Right kidney (tissue), 1 donor: ENCODE measurements around the gene TMEM259.
A peak's percentile ranks its signal among the peaks of the same experiment; 100 is the strongest.

Experiments used
- DNase-seq: peaks from one replicate; pipeline ENCODE4 v3.0.0-alpha.2; 2016

The TMEM259 gene

DNA sequence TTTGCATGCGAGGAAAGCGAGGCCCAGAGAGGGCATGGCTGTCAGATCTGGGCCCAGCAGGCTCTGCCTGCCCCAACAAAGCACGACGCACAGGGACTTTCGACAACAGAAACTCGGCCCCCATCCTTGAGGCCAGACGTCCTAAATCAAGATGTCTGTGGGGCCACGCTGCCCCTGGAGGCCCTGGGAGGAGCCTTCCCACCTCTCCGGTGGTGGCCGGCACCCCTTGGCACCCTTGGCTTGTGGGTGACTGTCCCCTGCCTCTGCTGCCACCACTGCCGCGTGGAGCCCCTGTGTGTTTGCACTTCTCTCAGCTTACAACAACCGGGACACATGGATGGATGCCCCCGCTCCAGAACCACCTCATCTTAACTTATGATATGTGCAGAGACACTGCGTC lies 32.4 kb downstream of the TMEM259 start:
- no peak for DNase-seq

- no peak for DNase-seq
These were observed 32.8 kb downstream of the TMEM259 start for GRCh38 chr19:988081-988480.

- no peak for DNase-seq
These were observed 34.8 kb downstream of the TMEM259 start for GRCh38 chr19:986083-986482.

GRCh38 chr19:984165-984967 lies 36.6 kb downstream of the TMEM259 start, which contains the start of gene WDR18:
TSS of gene WDR18 (plus strand) at chr19:984345. CDS start at chr19:984354, 9 bp downstream.
- peak; percentile 93 for DNase-seq

- DNase-seq, result peak; percentile 94
These were observed 38.3 kb downstream of the TMEM259 start for GRCh38 chr19:982567-983170.

DNA sequence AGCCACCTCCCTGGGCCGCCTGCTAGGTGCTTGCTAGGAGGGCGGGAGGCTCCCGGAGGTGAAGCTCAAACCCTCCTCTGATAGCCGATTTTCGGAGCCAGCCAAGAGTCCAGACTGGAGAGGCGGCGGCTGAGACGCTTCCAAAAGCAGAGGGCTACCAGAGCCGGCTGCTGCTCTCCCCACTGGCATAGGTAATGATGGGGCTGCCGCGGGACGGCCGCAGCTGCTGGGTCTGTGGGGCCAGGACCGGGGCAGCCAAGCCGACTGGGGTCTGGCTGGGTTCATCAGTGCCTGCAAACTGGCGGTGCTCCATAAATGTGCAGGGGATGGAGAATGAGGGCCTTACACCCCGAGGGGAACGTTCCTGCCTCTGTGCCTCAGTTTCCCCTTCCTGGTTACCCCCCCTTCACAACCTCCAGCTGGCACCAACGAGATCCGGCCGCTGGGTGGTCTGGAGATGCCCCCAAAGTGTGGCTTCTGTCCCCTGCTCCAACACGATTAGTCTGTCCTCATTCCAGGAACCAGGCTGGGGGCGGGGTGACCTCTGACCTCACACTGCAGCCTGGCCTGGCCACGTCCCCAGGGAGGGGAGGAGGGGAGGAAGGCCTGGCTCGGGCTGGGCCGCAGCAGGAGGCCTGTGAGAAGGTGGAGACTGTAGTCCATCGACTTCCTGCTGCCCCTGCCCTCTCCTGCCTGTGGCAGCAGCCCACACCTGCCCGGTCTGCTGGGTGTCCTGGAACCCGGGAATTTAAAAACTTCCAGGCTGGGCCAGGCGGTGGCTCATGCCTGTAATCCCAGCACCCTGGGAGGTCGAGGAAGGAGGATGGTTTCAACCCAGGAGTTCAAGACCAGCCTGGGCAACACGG lies 40.6 kb downstream of the TMEM259 start:
- DNase-seq, result peak; percentile 61

DNA sequence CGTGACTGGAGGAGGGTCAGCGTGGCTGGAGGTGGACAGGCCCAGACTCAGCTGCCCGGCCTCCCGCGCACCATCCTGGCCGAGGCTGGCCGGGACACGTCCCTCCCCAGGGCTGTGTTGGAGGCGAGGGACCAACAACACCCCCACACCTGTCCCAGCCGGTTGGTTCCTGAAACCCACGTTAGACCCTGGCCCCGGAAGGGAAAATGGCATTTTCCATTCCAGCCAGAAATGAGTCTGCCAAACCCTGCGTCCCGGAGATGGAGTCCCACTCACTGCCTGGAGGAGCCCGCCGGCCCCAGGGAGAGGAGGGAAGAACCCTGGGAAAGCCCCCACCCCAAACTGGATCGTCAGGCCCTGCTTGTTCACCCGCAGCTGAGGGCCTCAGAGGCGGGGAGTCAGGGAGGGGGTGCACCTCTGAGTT lies 41.6 kb downstream of the TMEM259 start:
- no peak for DNase-seq

- DNase-seq, result no peak
These were observed 43.9 kb downstream of the TMEM259 start for GRCh38 chr19:977058-977464.

- no peak for DNase-seq
These were observed 44.4 kb downstream of the TMEM259 start for GRCh38 chr19:976476-976875.

DNA sequence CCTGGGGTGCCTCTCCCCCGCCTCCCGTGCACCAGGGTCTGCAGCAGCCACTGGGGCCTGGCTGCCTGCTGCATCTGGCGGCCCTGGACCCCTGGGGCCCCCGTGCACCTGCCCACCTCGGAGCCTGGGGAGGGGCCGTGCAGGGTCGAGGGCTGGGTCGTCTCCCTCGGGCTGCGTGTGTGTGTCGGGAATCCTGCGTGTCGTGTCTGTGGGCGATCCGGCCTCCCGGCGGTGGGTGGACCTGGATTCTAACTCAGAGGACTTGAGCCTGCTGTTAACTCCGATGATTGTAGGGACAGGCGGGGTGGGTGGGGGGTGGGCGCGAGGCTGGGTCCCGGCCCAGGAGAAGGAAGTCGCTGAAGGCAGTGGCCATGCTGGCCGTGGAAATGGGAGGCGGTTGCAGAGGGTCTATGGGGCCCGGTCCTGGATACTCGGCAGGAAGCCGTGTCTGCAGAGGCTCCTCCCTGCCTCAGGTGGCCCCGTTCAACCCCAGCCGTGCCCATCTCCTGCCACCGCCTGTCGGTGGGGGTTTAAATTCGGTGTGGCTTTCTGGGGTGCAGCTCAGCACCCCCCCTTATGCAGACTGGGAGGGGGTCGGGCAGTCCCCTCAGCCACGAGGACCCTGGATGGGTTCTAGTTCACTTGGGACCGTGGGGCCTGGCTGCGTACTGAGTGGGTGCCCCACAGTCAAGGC lies 46.2 kb downstream of the TMEM259 start:
- no peak for DNase-seq

DNA sequence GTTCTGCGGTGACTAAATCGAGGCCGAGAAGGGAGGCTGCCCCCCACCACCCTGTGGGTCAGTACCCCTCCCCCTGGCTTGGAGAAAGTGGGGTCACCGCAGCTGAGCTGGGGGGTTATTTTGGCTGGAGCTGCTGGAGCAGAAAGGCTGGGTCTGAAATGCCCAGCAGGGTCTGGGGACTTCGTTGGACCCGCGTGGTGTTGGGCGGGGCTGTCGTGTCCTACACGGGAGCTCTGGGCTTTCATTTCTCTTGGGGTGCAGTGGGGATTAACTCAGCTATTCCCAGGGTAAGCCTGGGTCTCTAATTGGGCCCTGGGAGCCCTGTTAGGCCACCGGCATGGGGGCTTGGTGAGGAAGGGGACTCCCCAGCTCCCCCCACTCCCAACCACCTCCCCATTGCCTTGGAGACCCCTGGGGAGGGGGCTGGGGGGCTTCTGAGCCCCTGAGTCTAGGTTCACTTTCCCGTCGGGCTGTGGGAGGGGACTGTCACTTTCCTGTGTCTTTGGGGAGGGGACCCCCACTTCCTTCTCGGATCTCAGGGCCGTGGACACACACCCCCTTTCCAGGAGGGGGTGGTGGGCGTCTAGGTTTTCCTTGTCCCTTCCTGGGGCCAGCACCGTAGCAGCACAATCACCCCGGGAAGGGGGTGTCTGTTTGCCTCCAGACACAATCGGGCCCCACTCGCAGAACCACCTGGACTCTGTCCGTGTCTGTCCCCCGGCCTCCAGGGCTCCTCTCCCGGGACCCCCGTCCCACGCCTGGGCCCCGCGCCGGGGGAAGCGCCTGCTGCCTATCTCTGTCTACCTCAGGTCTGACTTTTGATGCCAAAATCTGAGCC lies 47.0 kb downstream of the TMEM259 start:
- DNase-seq, result no peak

- no peak for DNase-seq
These were observed 48.6 kb downstream of the TMEM259 start for GRCh38 chr19:972281-972680.

DNA sequence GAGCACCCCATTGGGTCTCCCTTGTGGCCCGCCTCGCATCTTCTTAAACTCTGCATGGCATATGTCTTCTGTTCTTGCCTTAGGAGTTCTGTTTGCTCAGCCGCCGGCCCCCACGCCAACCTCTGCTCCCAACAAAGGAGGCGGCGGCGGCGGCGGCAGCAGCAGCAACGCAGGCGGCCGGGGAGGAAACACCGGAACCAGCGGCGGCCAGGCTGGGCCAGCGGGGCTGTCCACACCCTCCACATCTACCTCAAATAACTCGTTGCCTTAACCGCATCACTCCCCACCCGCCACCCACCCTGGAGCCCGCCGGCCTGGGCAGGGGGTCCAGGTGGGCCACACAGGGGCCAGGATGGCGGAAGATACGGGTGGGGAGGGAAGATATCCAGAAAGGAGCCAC lies 49.1 kb downstream of the TMEM259 start:
- no peak for DNase-seq

DNA sequence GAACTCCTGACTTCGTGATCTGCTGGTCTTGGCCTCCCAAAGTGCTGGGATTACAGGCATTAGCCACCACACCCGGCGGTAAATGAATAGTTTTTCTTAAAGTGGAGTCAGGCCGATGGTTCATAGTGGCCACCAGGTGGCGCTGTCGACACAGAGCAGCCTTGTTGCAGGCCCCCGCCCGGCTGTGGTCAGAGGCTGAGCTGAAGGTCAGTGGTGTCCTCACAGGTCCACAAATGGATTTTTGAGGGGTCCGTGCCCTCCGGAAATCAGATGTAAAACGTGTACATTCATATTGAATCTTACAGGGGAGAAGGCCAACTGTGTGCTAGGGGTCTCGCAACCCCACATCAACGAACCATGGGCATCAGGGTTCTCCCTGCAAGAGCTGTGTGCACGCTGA lies 50.2 kb downstream of the TMEM259 start:
- no peak for DNase-seq

- no peak for DNase-seq
These were observed 54.3 kb downstream of the TMEM259 start for GRCh38 chr19:966485-967088.

GRCh38 chr19:964761-965694 lies 55.9 kb downstream of the TMEM259 start:
- DNase-seq, result no peak

- DNase-seq, result no peak
These were observed 56.8 kb downstream of the TMEM259 start for GRCh38 chr19:964116-964520.

- DNase-seq, result no peak
These were observed 57.4 kb downstream of the TMEM259 start for GRCh38 chr19:963486-963951.

DNA sequence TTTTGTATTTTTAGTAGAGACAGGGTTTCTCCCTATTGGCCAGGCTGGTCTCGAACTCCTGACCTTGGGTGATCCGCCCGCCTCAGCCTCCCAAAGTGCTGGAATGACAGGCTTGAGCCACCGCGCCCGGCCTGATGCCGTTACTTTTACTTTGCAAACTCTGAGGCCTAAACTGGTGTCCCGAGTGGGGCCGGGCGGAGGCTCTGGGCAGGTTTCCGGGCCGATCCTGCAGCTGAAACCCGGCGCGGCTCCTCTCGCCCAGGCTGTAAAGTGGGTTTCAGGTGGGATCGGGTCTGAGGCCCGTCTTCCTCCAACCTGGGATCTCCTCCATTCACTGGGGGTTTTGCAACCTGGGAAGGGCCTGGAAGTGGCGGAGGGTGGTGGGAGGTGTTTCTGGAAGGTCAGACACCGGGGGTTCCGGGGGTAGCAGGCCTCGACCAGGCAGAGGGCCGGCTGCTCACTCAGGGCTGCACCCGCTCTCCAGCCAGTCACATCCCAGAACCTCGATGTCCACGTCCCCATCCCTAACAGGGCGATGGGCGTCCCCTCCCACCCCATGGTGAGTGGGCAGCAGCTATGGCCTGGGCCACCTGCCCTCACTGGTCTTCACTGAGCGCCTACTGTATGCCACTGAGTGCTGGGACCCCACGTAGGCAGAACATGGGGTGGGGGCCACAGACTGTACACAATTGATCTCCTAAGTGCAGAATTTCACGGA lies 58.1 kb downstream of the TMEM259 start:
- DNase-seq, result no peak
